ENCODE data around the gene PTPRH. TPM values are rescaled to one million over a fixed set of nuclear protein-coding genes. Genes with fewer than 3 reads are reported as not detected.
A peak's percentile ranks its signal among the peaks of the same experiment; 100 is the strongest.

Gene PTPRH
- total RNA-seq, 1 experiment from 2014 or later, result 34.6 TPM

GRCh38 chr19:55220525-55220924, 11.2 kb upstream of the PTPRH start:
- intact Hi-C loops (cut with micrococcal nuclease; ENCODE audit: unreplicated experiment), result no loop called here
- peaks cover 6% of the 10 kb centered on the region for H3K9me3 Mint-ChIP-seq (ENCODE audit: low read depth, unreplicated experiment)
- no peak overlapping the region for H3K4me3 Mint-ChIP-seq (ENCODE audit: low read depth, unreplicated experiment)
- no TSS peak for BruUV-seq (replicated peaks)
- peaks cover 77% of the 10 kb centered on the region for H3K36me3 Mint-ChIP-seq (ENCODE audit: insufficient read depth, unreplicated experiment)
- peaks cover 25% of the 10 kb centered on the region for H3K4me1 Mint-ChIP-seq (ENCODE audit: low read depth, unreplicated experiment)
- CTCF ChIA-PET, result no interaction called here
- no peak for DNase-seq
- H3K27me3 Mint-ChIP-seq (ENCODE audit: unreplicated experiment), result no peaks in the 10 kb centered on the region
- no peak overlapping the region for H3K27ac Mint-ChIP-seq (ENCODE audit: unreplicated experiment)
- no peak for TF ChIP-seq CTCF (IDR thresholded peaks at IDR 0.05; ENCODE audit: unreplicated experiment)

GRCh38 chr19:55216461-55217198, 7.3 kb upstream of the PTPRH start:
- Mint-ChIP-seq H3K9me3 (ENCODE audit: low read depth, unreplicated experiment) (peaks cover 9% of the 10 kb centered on the region), H3K27ac (ENCODE audit: unreplicated experiment) (peak overlapping the region; percentile 95), H3K4me1 (ENCODE audit: low read depth, unreplicated experiment) (peaks cover 26% of the 10 kb centered on the region), H3K27me3 (ENCODE audit: unreplicated experiment) (no peaks in the 10 kb centered on the region), H3K4me3 (ENCODE audit: low read depth, unreplicated experiment) (peak overlapping the region; percentile 76), H3K36me3 (ENCODE audit: insufficient read depth, unreplicated experiment) (peaks cover 63% of the 10 kb centered on the region)
- CTCF ChIA-PET, result interaction anchor here (0.5 to 1.3 kb wide), 6 partner anchors 37 to 422 kb away, joined by 3 to 8 read pairs (median 5); partner anchors contain the start of genes DNAAF3, PPP6R1 and SYT5
- TF ChIP-seq CTCF (IDR thresholded peaks at IDR 0.05; ENCODE audit: unreplicated experiment), result no peak
- intact Hi-C loops (cut with micrococcal nuclease; ENCODE audit: unreplicated experiment), result loop anchor here (1.0 kb wide), 1 partner anchor 43 kb away; the partner anchor contains the start of gene PPP6R1
- DNase-seq, result peak; percentile 96
- TSS peak; percentile 78 for BruUV-seq (replicated peaks)

- no TSS peak for BruUV-seq (replicated peaks)
- DNase-seq, result no peak
- peaks cover 7% of the 10 kb centered on the region for H3K9me3 Mint-ChIP-seq (ENCODE audit: low read depth, unreplicated experiment)
- intact Hi-C loops (cut with micrococcal nuclease; ENCODE audit: unreplicated experiment), result loop anchor here (5.0 kb wide), 1 partner anchor 36 kb away; no protein-coding TSS in a partner anchor
- CTCF ChIA-PET, result no interaction called here
- H3K36me3 Mint-ChIP-seq (ENCODE audit: insufficient read depth, unreplicated experiment), result peaks cover 51% of the 10 kb centered on the region
- no peak for TF ChIP-seq CTCF (IDR thresholded peaks at IDR 0.05; ENCODE audit: unreplicated experiment)
- no peaks in the 10 kb centered on the region for H3K27me3 Mint-ChIP-seq (ENCODE audit: unreplicated experiment)
- H3K4me3 Mint-ChIP-seq (ENCODE audit: low read depth, unreplicated experiment), result no peak overlapping the region
- H3K27ac Mint-ChIP-seq (ENCODE audit: unreplicated experiment), result no peak overlapping the region
- H3K4me1 Mint-ChIP-seq (ENCODE audit: low read depth, unreplicated experiment), result peaks cover 45% of the 10 kb centered on the region
Measured at GRCh38 chr19:55213547-55213946, 4.2 kb upstream of the PTPRH start.

GRCh38 chr19:55212447-55212846, 3.1 kb upstream of the PTPRH start:
- peak; percentile 36 for TF ChIP-seq CTCF (IDR thresholded peaks at IDR 0.05; ENCODE audit: unreplicated experiment)
- H3K9me3 Mint-ChIP-seq (ENCODE audit: low read depth, unreplicated experiment), result peaks cover 7% of the 10 kb centered on the region
- H3K27me3 Mint-ChIP-seq (ENCODE audit: unreplicated experiment), result no peaks in the 10 kb centered on the region
- intact Hi-C loops (cut with micrococcal nuclease; ENCODE audit: unreplicated experiment), result loop anchor here (5.0 kb wide), 1 partner anchor 35 kb away; no protein-coding TSS in a partner anchor
- no TSS peak for BruUV-seq (replicated peaks)
- H3K4me3 Mint-ChIP-seq (ENCODE audit: low read depth, unreplicated experiment), result no peak overlapping the region
- peak; percentile 48 for DNase-seq
- peaks cover 41% of the 10 kb centered on the region for H3K4me1 Mint-ChIP-seq (ENCODE audit: low read depth, unreplicated experiment)
- peaks cover 44% of the 10 kb centered on the region for H3K36me3 Mint-ChIP-seq (ENCODE audit: insufficient read depth, unreplicated experiment)
- H3K27ac Mint-ChIP-seq (ENCODE audit: unreplicated experiment), result no peak overlapping the region
- CTCF ChIA-PET, result no interaction called here

Measured in Calu3 (cell line).